Ascending aorta (tissue), 2 donors: Measurements from ENCODE around the gene EYA3. TPM values are rescaled to one million over a fixed set of nuclear protein-coding genes. Genes with fewer than 3 reads are reported as not detected.

Source experiments
- DNase-seq, 2 donors: peaks; one replicate each; pipeline ENCODE4 v3.0.0-alpha.2; 2019; ENCODE audit warnings: low spot score in 2 of 2
- H3K27ac ChIP-seq, 2 donors: fragments of 200-600 bp; sonication (generic); one replicate each; pipeline ENCODE4 v1.5.1; 2016 to 2017; ENCODE audit warnings: mild to moderate bottlenecking in 1 of 2
- H3K27me3 ChIP-seq: fragments of 200-600 bp; sonication (generic); one replicate; pipeline ENCODE4 v1.5.1; 2017
- H3K36me3 ChIP-seq, 2 donors: fragments of 200-600 bp; sonication (generic); one replicate each; pipeline ENCODE4 v1.5.1; 2016
- H3K4me1 ChIP-seq, 2 donors: fragments of 200-600 bp; sonication (generic); one replicate each; pipeline ENCODE4 v1.5.1; 2016 to 2017; ENCODE audit warnings: mild to moderate bottlenecking in 1 of 2
- H3K4me3 ChIP-seq, 2 donors: fragments of 200-600 bp; sonication (generic); one replicate each; pipeline ENCODE4 v1.5.1; 2016 to 2017; ENCODE audit warnings: mild to moderate bottlenecking in 1 of 2
- H3K9me3 ChIP-seq, 2 donors: fragments of 200-600 bp; sonication (generic); one replicate each; pipeline ENCODE4 v1.5.1; 2016
- intact Hi-C: fragments of 100-400 bp; cut with DNase I; formaldehyde crosslinking; loops from one replicate; pipeline ENCODE4 v1.15.1; 2023
- total RNA-seq: library from RNA; depleted of rRNA; stranded (reverse); fragments of >200 nt; gene quantifications from one replicate; pipeline ENCODE4 v1.1.0, GENCODE V29; 2016
- TF ChIP-seq, protein P1 (sequence below), 3 experiments: fragments of 200-600 bp in 2 of 3; fragments of 450-650 bp in 1 of 3; sonication (generic) in 2 of 3; IDR thresholded peaks; one replicate each; pipeline ENCODE4 v1.5.1; 2016 to 2019; ENCODE audit warnings: antibody characterized with exemption in 3 of 3, mild to moderate bottlenecking in 1 of 3, moderate library complexity in 1 of 3

EYA3 gene
- total RNA-seq, 1 donor from 2014 or later, result 52.6 TPM

DNA sequence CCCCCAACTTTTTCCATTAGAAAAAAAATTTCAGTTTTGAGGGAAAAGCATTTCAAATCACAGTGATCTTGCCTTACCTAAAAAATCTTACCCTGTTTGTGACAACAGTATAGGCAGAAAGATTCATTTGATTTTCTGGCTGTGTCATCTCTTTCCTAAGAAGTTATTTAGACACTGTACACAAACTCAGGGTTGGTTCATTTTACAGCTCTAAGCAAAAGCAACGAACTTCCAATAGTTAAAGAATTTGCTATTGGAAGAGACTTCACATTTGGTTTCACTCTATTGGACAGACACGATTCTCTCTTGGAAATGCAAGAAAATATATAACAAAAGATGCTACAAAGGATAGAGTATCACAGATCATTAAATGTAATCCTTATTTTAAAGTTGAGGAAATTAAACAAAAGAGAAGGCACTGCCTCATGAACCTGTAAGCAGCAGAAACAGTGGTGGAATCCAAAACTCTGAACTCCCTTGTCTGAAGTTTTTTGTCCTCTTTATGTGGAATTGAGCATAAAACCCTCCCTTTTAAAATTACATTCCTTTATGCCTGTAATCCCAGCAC, 20.8 kb downstream of the EYA3 start:
- Histone ChIP-seq H3K27me3 (no peaks in the 10 kb centered on the region), H3K9me3 (no peaks in the 10 kb centered on the region), H3K36me3 (peaks cover 0 to 8% of the 10 kb centered on the region in 2 donors), H3K4me1 (peaks cover 0 to 38% of the 10 kb centered on the region in 2 donors), H3K4me3 (no peak overlapping the region), H3K27ac (no peak overlapping the region)
- TF ChIP-seq, protein P1, sequence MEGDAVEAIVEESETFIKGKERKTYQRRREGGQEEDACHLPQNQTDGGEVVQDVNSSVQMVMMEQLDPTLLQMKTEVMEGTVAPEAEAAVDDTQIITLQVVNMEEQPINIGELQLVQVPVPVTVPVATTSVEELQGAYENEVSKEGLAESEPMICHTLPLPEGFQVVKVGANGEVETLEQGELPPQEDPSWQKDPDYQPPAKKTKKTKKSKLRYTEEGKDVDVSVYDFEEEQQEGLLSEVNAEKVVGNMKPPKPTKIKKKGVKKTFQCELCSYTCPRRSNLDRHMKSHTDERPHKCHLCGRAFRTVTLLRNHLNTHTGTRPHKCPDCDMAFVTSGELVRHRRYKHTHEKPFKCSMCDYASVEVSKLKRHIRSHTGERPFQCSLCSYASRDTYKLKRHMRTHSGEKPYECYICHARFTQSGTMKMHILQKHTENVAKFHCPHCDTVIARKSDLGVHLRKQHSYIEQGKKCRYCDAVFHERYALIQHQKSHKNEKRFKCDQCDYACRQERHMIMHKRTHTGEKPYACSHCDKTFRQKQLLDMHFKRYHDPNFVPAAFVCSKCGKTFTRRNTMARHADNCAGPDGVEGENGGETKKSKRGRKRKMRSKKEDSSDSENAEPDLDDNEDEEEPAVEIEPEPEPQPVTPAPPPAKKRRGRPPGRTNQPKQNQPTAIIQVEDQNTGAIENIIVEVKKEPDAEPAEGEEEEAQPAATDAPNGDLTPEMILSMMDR (IDR thresholded peaks at IDR 0.05), result no peak
- DNase-seq, result no peak
- intact Hi-C loops, result no loop called here

DNA sequence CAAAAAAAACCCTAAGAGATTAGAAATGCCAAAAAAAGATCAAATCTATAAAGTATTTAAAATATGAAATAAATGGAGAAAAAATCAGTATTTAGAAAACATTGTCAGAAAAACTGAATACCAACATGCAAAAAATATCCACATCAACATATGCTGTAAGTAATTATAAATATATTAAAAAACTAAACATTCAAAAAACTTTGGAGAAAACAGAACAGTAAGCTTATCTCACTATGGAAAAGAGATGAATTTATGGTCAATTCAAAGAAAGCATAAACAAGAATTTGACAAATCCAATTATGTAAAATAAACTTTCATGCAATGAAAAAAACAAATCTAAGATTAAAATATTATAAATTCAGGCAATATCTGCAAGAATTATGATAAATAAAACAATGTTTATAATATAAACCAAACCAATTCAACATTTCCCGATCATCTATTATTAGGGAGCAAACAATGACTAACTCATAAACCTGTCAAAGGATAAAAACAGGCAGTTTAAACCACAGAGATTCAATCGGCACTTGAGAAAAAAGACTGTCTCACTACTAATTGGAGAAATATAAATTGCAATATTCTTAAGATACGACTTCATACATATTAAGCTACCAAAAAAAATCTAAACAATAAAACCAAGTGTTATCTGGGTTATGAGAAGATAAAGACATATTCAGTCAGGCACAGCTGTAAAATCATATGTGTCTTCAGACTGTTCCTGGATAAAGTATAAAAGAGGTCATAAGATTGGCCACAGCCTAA, 21.8 kb downstream of the EYA3 start:
- intact Hi-C loops, result no loop called here
- peaks cover 0 to 32% of the 10 kb centered on the region in 2 donors for H3K4me1 ChIP-seq
- H3K36me3 ChIP-seq, result peaks cover 0 to 8% of the 10 kb centered on the region in 2 donors
- DNase-seq, result no peak
- H3K27me3 ChIP-seq, result no peaks in the 10 kb centered on the region
- H3K4me3 ChIP-seq, result no peak overlapping the region
- TF ChIP-seq, protein P1 (IDR thresholded peaks at IDR 0.05), result no peak
- H3K27ac ChIP-seq, result no peak overlapping the region
- no peaks in the 10 kb centered on the region for H3K9me3 ChIP-seq

DNA sequence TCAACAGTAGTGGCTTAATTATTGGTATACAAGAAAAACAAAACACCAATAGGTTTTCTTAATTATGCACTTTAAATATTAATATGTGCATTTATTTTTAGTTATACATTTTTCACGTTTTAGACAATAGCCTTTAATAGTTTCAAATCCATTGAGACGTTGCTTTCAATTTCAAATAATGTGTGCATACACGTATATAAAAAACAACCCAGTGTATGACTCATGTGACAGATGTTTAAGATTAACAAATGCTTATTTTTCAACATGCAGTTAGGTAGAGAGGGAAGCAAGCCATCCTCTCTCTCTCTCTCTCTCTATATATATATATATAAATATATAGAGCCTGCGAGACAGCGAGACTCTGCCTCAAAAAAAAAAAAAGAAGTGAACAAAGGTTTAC, 24.3 kb downstream of the EYA3 start:
- H3K36me3 ChIP-seq, result peaks cover 0 to 8% of the 10 kb centered on the region in 2 donors
- H3K4me1 ChIP-seq, result peaks cover 0 to 24% of the 10 kb centered on the region in 2 donors
- no peak overlapping the region for H3K27ac ChIP-seq
- no peaks in the 10 kb centered on the region for H3K27me3 ChIP-seq
- intact Hi-C loops, result no loop called here
- TF ChIP-seq, protein P1 (IDR thresholded peaks at IDR 0.05), result no peak
- DNase-seq, result no peak
- H3K4me3 ChIP-seq, result no peak overlapping the region
- H3K9me3 ChIP-seq, result no peaks in the 10 kb centered on the region

DNA sequence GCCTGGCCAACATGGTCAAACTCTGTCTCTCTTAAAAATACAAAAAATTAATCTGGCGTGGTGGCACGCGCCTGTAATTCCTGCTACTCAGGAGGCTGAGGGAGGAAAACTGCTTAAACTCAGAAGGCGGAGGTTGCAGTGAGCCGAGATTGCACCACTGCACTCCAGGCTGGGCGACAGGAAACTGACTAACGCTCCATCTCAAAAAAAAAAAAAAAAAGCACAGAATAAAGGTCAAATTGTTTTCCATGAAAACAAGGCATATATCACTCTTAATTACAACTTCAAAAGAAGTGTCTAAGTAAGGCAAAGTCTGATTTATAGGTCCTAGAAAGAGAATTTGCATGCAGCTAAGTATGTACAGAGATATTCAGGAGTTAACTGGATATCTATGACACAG, 25.6 kb downstream of the EYA3 start:
- H3K9me3 ChIP-seq, result no peaks in the 10 kb centered on the region
- intact Hi-C loops, result no loop called here
- TF ChIP-seq, protein P1 (IDR thresholded peaks at IDR 0.05), result no peak

DNA sequence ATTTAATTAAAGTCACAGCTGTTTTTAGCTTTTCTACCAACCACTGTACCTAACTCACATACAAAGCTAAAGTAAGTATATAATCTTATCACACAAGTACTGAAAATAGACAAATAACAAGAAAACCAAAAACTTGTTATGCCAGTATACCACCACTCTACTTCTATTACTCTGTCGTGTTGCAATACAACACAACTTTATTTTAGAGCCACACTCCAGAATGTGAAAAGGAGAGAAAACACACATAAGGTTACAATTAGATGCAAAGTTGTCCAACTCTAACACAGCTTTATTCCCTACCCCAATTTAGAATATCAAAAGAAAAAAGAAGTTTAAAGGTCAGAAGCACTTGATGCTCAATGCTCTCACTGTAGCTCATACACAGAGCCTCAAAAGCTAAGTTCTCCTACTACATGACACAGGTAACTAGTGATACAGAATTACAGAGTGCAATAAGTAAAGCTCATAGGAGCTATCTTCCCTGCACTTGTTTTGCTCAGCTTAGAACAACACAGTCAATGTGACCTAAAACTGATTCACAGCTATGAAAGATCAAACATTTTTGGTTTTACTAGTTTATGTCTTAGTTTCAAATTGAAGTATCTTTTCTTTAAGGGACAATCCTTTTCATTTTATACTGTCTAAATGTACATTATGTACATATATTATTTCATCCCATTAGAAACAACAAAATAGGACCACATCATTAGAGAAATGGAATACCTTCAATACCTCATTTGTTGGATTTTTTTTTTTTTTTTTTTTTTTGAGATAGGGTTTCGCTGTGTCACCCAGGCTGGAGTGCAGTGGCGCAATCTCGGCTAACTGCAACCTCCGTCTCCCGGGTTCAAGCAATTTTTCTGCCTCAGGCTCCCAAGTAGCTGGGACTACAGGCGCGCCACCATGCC, 29.2 kb downstream of the EYA3 start:
- no peaks in the 10 kb centered on the region for H3K9me3 ChIP-seq
- H3K27ac ChIP-seq, result no peak overlapping the region
- H3K4me1 ChIP-seq, result peaks cover 0 to 4% of the 10 kb centered on the region in 2 donors
- peaks cover 0 to 3% of the 10 kb centered on the region in 2 donors for H3K36me3 ChIP-seq
- TF ChIP-seq, protein P1 (IDR thresholded peaks at IDR 0.05), result no peak
- intact Hi-C loops, result no loop called here
- DNase-seq, result no peak
- no peak overlapping the region for H3K4me3 ChIP-seq
- H3K27me3 ChIP-seq, result no peaks in the 10 kb centered on the region

More for the DNA sequence above, 25.6 kb downstream of the EYA3 start:
- Histone ChIP-seq H3K36me3 (peaks cover 0 to 8% of the 10 kb centered on the region in 2 donors), H3K27ac (no peak overlapping the region), H3K27me3 (no peaks in the 10 kb centered on the region), H3K4me3 (no peak overlapping the region), H3K4me1 (peaks cover 0 to 14% of the 10 kb centered on the region in 2 donors)
- no peak for DNase-seq
